H1 (cell line): ENCODE data around the gene CACNB2. TPM values are rescaled to one million over a fixed set of nuclear protein-coding genes. Genes with fewer than 3 reads are reported as not detected.

Experiments used
- CTCF ChIA-PET: fragments of 300-600 bp; sonication (Branson Sonifier 250); formaldehyde crosslinking; loops from one replicate; lab custom pipeline; 2021; ENCODE audit not compliant: partially characterized antibody; lab: Charles Lee
- POLR2A ChIA-PET: fragments of 300-600 bp; sonication (Branson Sonifier 250); formaldehyde crosslinking; loops from one replicate; lab custom pipeline; 2021; ENCODE audit warnings: inconsistent platforms; ENCODE audit not compliant: partially characterized antibody; lab: Charles Lee
- DNase-seq, 2 experiments: peaks; one replicate each; pipeline versions ENCODE4 v3.0.0 to v3.0.0-alpha.2; 2010 to 2022; ENCODE audit warnings: low spot score in 2 of 2, low read depth in 1 of 2, mixed read lengths in 1 of 2
- FAIRE-seq: peaks from 2 replicates; lab custom pipeline; 2011; peaks lifted over from hg19 to GRCh38; lab: Jason Lieb, UNC
- H2AFZ ChIP-seq: 2 replicates; pipeline ENCODE4 v1.8.1; 2012; ENCODE audit warnings: low read length, inconsistent platforms
- H2AK5ac ChIP-seq: 2 replicates; pipeline ENCODE4 v1.6.1; 2013; ENCODE audit warnings: low read depth, low read length
- H2BK120ac ChIP-seq: replicated peaks from 2 replicates; pipeline ENCODE3; 2013; ENCODE audit warnings: low read depth, low read length, inconsistent platforms
- H2BK12ac ChIP-seq: 2 replicates; pipeline ENCODE4 v1.6.1; 2013; ENCODE audit warnings: low read depth, low read length
- H2BK15ac ChIP-seq: 2 replicates; pipeline ENCODE4 v1.6.1; 2013; ENCODE audit warnings: low read length
- H2BK20ac ChIP-seq: 2 replicates; pipeline ENCODE4 v1.6.1; 2013; ENCODE audit warnings: low read length
- H2BK5ac ChIP-seq: 2 replicates; pipeline ENCODE4 v1.6.1; 2013; ENCODE audit warnings: low read depth, low read length
- H3K14ac ChIP-seq: 2 replicates; pipeline ENCODE4 v1.6.1; 2013; ENCODE audit warnings: inconsistent platforms; ENCODE audit not compliant: insufficient read length
- H3K18ac ChIP-seq: 2 replicates; pipeline ENCODE4 v1.6.1; 2013; ENCODE audit warnings: low read length; ENCODE audit errors: extremely low read depth
- H3K23ac ChIP-seq: 2 replicates; pipeline ENCODE4 v1.6.1; 2013; ENCODE audit warnings: inconsistent platforms; ENCODE audit not compliant: insufficient read length
- H3K23me2 ChIP-seq: 2 replicates; pipeline ENCODE4 v1.6.1; 2013; ENCODE audit warnings: low read depth, low read length
- H3K27ac ChIP-seq: 2 replicates; pipeline ENCODE4 v1.6.1; 2011; ENCODE audit warnings: low read depth, low read length, inconsistent platforms
- H3K27me3 ChIP-seq, 4 experiments: replicated peaks in 1 of 4; 1 replicate in 1 of 4; 2 replicates in 3 of 4; pipeline versions ENCODE4 v1.6.1 to v1.8.1; 2011 to 2013; ENCODE audit warnings: low read length in 3 of 4, mild to moderate bottlenecking in 3 of 4, inconsistent platforms in 2 of 4, mixed read lengths in 2 of 4, moderate library complexity in 1 of 4; ENCODE audit not compliant: control insufficient read depth in 3 of 4, insufficient read depth in 3 of 4; ENCODE audit errors: extremely low read depth in 1 of 4
- H3K36me3 ChIP-seq, 4 experiments: 2 replicates each; pipeline versions ENCODE4 v1.6.1 to v1.8.1; 2011 to 2013; ENCODE audit warnings: mild to moderate bottlenecking in 4 of 4, low read length in 3 of 4, moderate library complexity in 2 of 4, control low read depth in 1 of 4, inconsistent platforms in 1 of 4; ENCODE audit not compliant: insufficient read depth in 4 of 4, control insufficient read depth in 2 of 4
- H3K4ac ChIP-seq: replicated peaks from 2 replicates; pipeline ENCODE3; 2013; ENCODE audit warnings: low read length, low read depth, mixed read lengths, inconsistent platforms; ENCODE audit not compliant: insufficient read length
- H3K4me1 ChIP-seq, 4 experiments: replicated peaks in 1 of 4; 1 replicate in 1 of 4; 2 replicates in 3 of 4; pipeline versions ENCODE4 v1.6.1 to v1.8.1; 2011 to 2013; ENCODE audit warnings: low read length in 3 of 4, inconsistent platforms in 2 of 4, mixed read lengths in 1 of 4; ENCODE audit not compliant: insufficient read depth in 4 of 4, control insufficient read depth in 3 of 4
- H3K4me2 ChIP-seq, 2 experiments: 2 replicates each; pipeline versions ENCODE4 v1.6.1 to v1.8.1; 2011 to 2013; ENCODE audit warnings: low read depth in 2 of 2, low read length in 2 of 2, control low read depth in 1 of 2, inconsistent platforms in 1 of 2, mild to moderate bottlenecking in 1 of 2; ENCODE audit not compliant: insufficient read depth in 1 of 2
- H3K4me3 ChIP-seq, 4 experiments: fragments of 200-600, 300-600 bp in 1 of 4; sonication (generic), shearing (Covaris generic), sonication (Bioruptor Twin) in 1 of 4; 2 replicates each; pipeline versions ENCODE4 v1.5.1 to v1.8.1; 2011 to 2016; ENCODE audit warnings: low read length in 4 of 4, low read depth in 3 of 4, control low read depth in 2 of 4, inconsistent platforms in 2 of 4, mild to moderate bottlenecking in 2 of 4, mixed read lengths in 1 of 4, moderate library complexity in 1 of 4; ENCODE audit not compliant: insufficient read depth in 2 of 4; ENCODE audit errors: extremely low read depth in 1 of 4
- H3K56ac ChIP-seq: replicated peaks from 2 replicates; pipeline ENCODE3; 2013; ENCODE audit warnings: low read depth, mild to moderate bottlenecking, mixed read lengths, low read length, inconsistent platforms; ENCODE audit not compliant: insufficient read length
- H3K79me1 ChIP-seq: 2 replicates; pipeline ENCODE4 v1.6.1; 2013; ENCODE audit warnings: low read depth, low read length, control low read depth
- H3K79me2 ChIP-seq, 2 experiments: 2 replicates each; pipeline versions ENCODE4 v1.6.1 to v1.8.1; 2012 to 2013; ENCODE audit warnings: low read length in 2 of 2, mild to moderate bottlenecking in 2 of 2, inconsistent platforms in 1 of 2; ENCODE audit not compliant: insufficient read depth in 2 of 2, control insufficient read depth in 1 of 2
- H3K9ac ChIP-seq, 4 experiments: replicated peaks in 1 of 4; 1 replicate in 1 of 4; 2 replicates in 3 of 4; pipeline versions ENCODE4 v1.6.1 to v1.8.1; 2011 to 2013; ENCODE audit warnings: low read depth in 3 of 4, low read length in 3 of 4, control low read depth in 2 of 4, mild to moderate bottlenecking in 2 of 4, moderate library complexity in 2 of 4, inconsistent platforms in 1 of 4; ENCODE audit errors: extremely low read depth in 1 of 4
- H3K9me3 ChIP-seq, 2 experiments: 2 replicates each; pipeline versions ENCODE4 v1.6.1 to v1.8.1; 2012 to 2013; ENCODE audit warnings: mild to moderate bottlenecking in 2 of 2, moderate library complexity in 2 of 2, control low read depth in 1 of 2, inconsistent platforms in 1 of 2, low read depth in 1 of 2, low read length in 1 of 2, mixed read lengths in 1 of 2; ENCODE audit not compliant: insufficient read depth in 2 of 2
- H4K20me1 ChIP-seq, 2 experiments: replicated peaks in 1 of 2; 2 replicates each; pipeline versions ENCODE3 to v1.8.1; 2011 to 2013; ENCODE audit warnings: inconsistent platforms in 2 of 2, low read length in 2 of 2, mild to moderate bottlenecking in 1 of 2; ENCODE audit not compliant: insufficient read depth in 2 of 2, control insufficient read depth in 1 of 2
- H4K5ac ChIP-seq: 2 replicates; pipeline ENCODE4 v1.6.1; 2013; ENCODE audit warnings: low read length, low read depth, mixed read lengths, inconsistent platforms; ENCODE audit not compliant: insufficient read length
- H4K8ac ChIP-seq: 2 replicates; pipeline ENCODE4 v1.8.0; 2013; ENCODE audit warnings: mild to moderate bottlenecking, moderate library complexity, low read length, inconsistent platforms; ENCODE audit not compliant: insufficient read depth; ENCODE audit errors: extremely low read depth
- H4K91ac ChIP-seq: replicated peaks from 2 replicates; pipeline ENCODE3; 2013; ENCODE audit warnings: low read length, mixed read lengths, inconsistent platforms; ENCODE audit not compliant: insufficient read length
- ASH2L ChIP-seq: fragments of 200-600, 300-600 bp; sonication (generic); IDR thresholded peaks from one replicate; pipeline ENCODE4 v1.7.1; 2017; ENCODE audit warnings: low read length
- BACH1 ChIP-seq: IDR thresholded peaks from 2 replicates; pipeline ENCODE4 v1.6.1; 2012; ENCODE audit warnings: low read length, improper control_type of control experiment
- CREB1 ChIP-seq: IDR thresholded peaks from 2 replicates; pipeline ENCODE4 v1.6.1; 2012; ENCODE audit warnings: inconsistent platforms
- HDAC6 ChIP-seq: IDR thresholded peaks from one replicate; pipeline ENCODE4 v1.7.1; 2012; ENCODE audit warnings: low read depth, mild to moderate bottlenecking, inconsistent platforms, low read length, moderate library complexity
- JUN ChIP-seq: IDR thresholded peaks from 2 replicates; pipeline ENCODE4 v1.6.1; 2011; ENCODE audit warnings: low read depth, mild to moderate bottlenecking, improper control_type of control experiment, low read length
- NANOG ChIP-seq: IDR thresholded peaks from 2 replicates; pipeline ENCODE4 v1.6.1; 2011; ENCODE audit warnings: low read length, low read depth, mild to moderate bottlenecking, inconsistent platforms; ENCODE audit not compliant: insufficient read depth, poor library complexity, severe bottlenecking
- SIN3A ChIP-seq, 2 experiments: IDR thresholded peaks in 1 of 2; conservative IDR thresholded peaks in 1 of 2; 2 replicates each; pipeline ENCODE4 v1.6.1; 2011 to 2012; ENCODE audit warnings: low read length in 2 of 2, improper control_type of control experiment in 1 of 2, low read depth in 1 of 2, mild to moderate bottlenecking in 1 of 2
- SP4 ChIP-seq: IDR thresholded peaks from 2 replicates; pipeline ENCODE4 v1.6.1; 2012; ENCODE audit warnings: low read length, inconsistent platforms
- SUZ12 ChIP-seq: fragments of 200-600 bp; sonication (generic); IDR thresholded peaks from 2 replicates; pipeline ENCODE4 v1.6.1; 2012; ENCODE audit warnings: mild to moderate bottlenecking, inconsistent platforms, low read length, moderate library complexity, mixed read lengths
- WGBS, 2 experiments: shearing (Covaris generic) in 1 of 2; methylation state at CpG; one replicate each; pipeline versions ENCODE4 v1.1.6 to v1.1.7; 2013 to 2015; ENCODE audit warnings: low lambda C conversion rate in 2 of 2, mixed read lengths in 2 of 2, inconsistent platforms in 1 of 2, low coverage in 1 of 2, missing lambda C conversion rate in 1 of 2; ENCODE audit not compliant: insufficient replicate concordance in 2 of 2, insufficient coverage in 1 of 2, insufficient read length in 1 of 2; ENCODE audit errors: extremely low coverage in 1 of 2, missing lambda C conversion rate in 1 of 2; 5-methylcytosine and 5-hydroxymethylcytosine counted together
- polyA plus RNA-seq, 7 experiments: library from polyadenylated mRNA; depleted of rRNA in 3 of 7; stranded (reverse) in 5 of 7; unstranded in 2 of 7; fragments of >200 nt in 5 of 7; fragments of 200-250 nt in 2 of 7; gene quantifications; 1 replicate in 5 of 7; 2 replicates in 1 of 7; 4 replicates in 1 of 7; pipeline versions ENCODE4 v1.2.1 to v1.2.3, GENCODE V29; 2011 to 2013; ENCODE audit warnings: missing spikeins in 2 of 7, mixed read lengths in 2 of 7
- total RNA-seq: library from RNA; stranded (reverse); fragmentation: NEBNext Ultra II Directional; extraction: Animal tissue kit (Norgen Biotek cat#: 25700); gene quantifications from 2 replicates; pipeline ENCODE4 v1.2.1, GENCODE V29; 2021

The CACNB2 gene
- total and polyA plus RNA-seq, 2 of the 8 experiments (the other 6 are each of a cell fraction or from before 2014, with no cell fraction given), result 2.4 to 3.2 TPM

GRCh38 chr10:18221123-18221522 lies 80.9 kb downstream of the CACNB2 start:
- H3K9me3 ChIP-seq, result no peaks in the 10 kb centered on the region
- no peak overlapping the region for H4K8ac ChIP-seq
- no peak overlapping the region for H2BK20ac ChIP-seq
- no peak overlapping the region for H3K4me2 ChIP-seq
- FAIRE-seq, result no peak
- ChIA-PET POLR2A (no interaction called here), CTCF (no interaction called here)
- no peak overlapping the region for H4K5ac ChIP-seq
- no peak overlapping the region for H2AFZ ChIP-seq
- no peak overlapping the region for H3K4me3 ChIP-seq
- H4K20me1 ChIP-seq, result peaks cover 0 to 2% of the 10 kb centered on the region in 2 experiments
- no peak overlapping the region for H2BK120ac ChIP-seq
- H2BK5ac ChIP-seq, result no peak overlapping the region
- H2BK12ac ChIP-seq, result no peak overlapping the region
- no peak overlapping the region for H2AK5ac ChIP-seq
- no peaks in the 10 kb centered on the region for H3K79me2 ChIP-seq
- TF ChIP-seq HDAC6 (no peak), SP4 (no peak), SUZ12 (no peak), CREB1 (no peak), NANOG (no peak), BACH1 (no peak), JUN (no peak), SIN3A (conservative IDR thresholded peaks at IDR 0.05 in 1 of 2, IDR thresholded peaks at IDR 0.05 in 1 of 2; ENCODE audit: low read depth in 1 of 2, low read length in 2 of 2) (no peak), ASH2L (no peak)
- H3K27me3 ChIP-seq, result no peaks in the 10 kb centered on the region
- H3K14ac ChIP-seq, result no peak overlapping the region
- H3K56ac ChIP-seq, result no peak overlapping the region
- DNase-seq, result no peak
- H3K27ac ChIP-seq, result no peak overlapping the region
- no peak overlapping the region for H4K91ac ChIP-seq
- H3K23ac ChIP-seq, result no peak overlapping the region
- H3K18ac ChIP-seq, result no peak overlapping the region
- no peaks in the 10 kb centered on the region for H3K23me2 ChIP-seq
- no peak overlapping the region for H3K9ac ChIP-seq
- no peak overlapping the region for H3K4ac ChIP-seq
- H3K79me1 ChIP-seq, result no peaks in the 10 kb centered on the region
- H2BK15ac ChIP-seq, result no peak overlapping the region
- H3K36me3 ChIP-seq, result no peaks in the 10 kb centered on the region
- WGBS, 2 experiments, result 89% methylated on average over 4 of the region's 4 CpGs; no CpG with 5 or more reads in 1 of the 2 experiments
- peaks cover 0 to 3% (median 1%) of the 10 kb centered on the region in 4 experiments; a peak in 3 of 7 replicates for H3K4me1 ChIP-seq
